Measurements from ENCODE around the gene KIF1A. TPM values are rescaled to one million over a fixed set of nuclear protein-coding genes. Genes with fewer than 3 reads are reported as not detected.
"Not testable (repeated sequence)": the region's sequence is repeated elsewhere in the genome, so short reads cannot be mapped to it uniquely, and the experiment has no call there.

KIF1A gene
- polyA plus RNA-seq, 1 donor (not counting 4 experiments of a cell fraction or from before 2014, with no cell fraction given) = not detected

- Histone ChIP-seq H3K9ac (ENCODE audit: control insufficient read depth, extremely low read depth, insufficient read depth, low read length) (no peak overlapping the region), H3K79me2 (ENCODE audit: control insufficient read depth, insufficient read depth, low read length) (no peaks in the 10 kb centered on the region), H3K4me2 (ENCODE audit: control insufficient read depth, extremely low read depth, insufficient read depth, low read depth, low read length) (no peak overlapping the region), H3K27ac (ENCODE audit: control insufficient read depth, insufficient read depth, low read length) (no peak overlapping the region), H3K27me3 (ENCODE audit: control insufficient read depth, extremely low read depth, insufficient read depth, low read length) (no peaks in the 10 kb centered on the region), H3K9me3 (ENCODE audit: control insufficient read depth, low read depth, low read length) (no peaks in the 10 kb centered on the region), H2AFZ (ENCODE audit: control insufficient read depth, low read length) (no peak overlapping the region), H3K9me1 (ENCODE audit: control insufficient read depth, extremely low read depth, insufficient read depth, low read length) (no peaks in the 10 kb centered on the region), H4K20me1 (ENCODE audit: control insufficient read depth, extremely low read depth, insufficient read depth, low read length) (no peaks in the 10 kb centered on the region), H3K4me3 (ENCODE audit: control insufficient read depth in 2 of 3, extremely low read depth in 1 of 3, insufficient read depth in 2 of 3, low read depth in 1 of 3, low read length in 3 of 3) (no peak overlapping the region), H3K36me3 (ENCODE audit: control insufficient read depth in 2 of 2, extremely low read depth in 1 of 2, insufficient read depth in 2 of 2, low read length in 2 of 2) (no peaks in the 10 kb centered on the region), H3K4me1 (ENCODE audit: control insufficient read depth, extremely low read depth, insufficient read depth, low read length) (no peaks in the 10 kb centered on the region)
- TF ChIP-seq CTCF (optimal IDR thresholded peaks at IDR 0.05 in 1 of 3, IDR thresholded peaks at IDR 0.05 in 1 of 3, conservative IDR thresholded peaks at IDR 0.05 in 1 of 3; ENCODE audit: extremely low read depth in 1 of 3, insufficient read depth in 2 of 3, low read length in 3 of 3) = no peak
- TF ChIP-seq EZH2 (IDR thresholded peaks at IDR 0.05; ENCODE audit: low read length) = no peak
- FAIRE-seq (no peak), DNase-seq (ENCODE audit: low read depth, low spot score) (no peak)
- dilution Hi-C loops (cut with MboI; ENCODE audit: extremely low pct_ligation_motif_present, low sequenced_read_pairs) = loop anchor here (5.0 kb wide), 1 partner anchor 45 kb away; no protein-coding TSS in a partner anchor
These were observed 27.0 kb upstream of the KIF1A start for GRCh38 chr2:240846873-240847595.

- not testable (repeated sequence) for H4K20me1 ChIP-seq (ENCODE audit: control insufficient read depth, extremely low read depth, insufficient read depth, low read length); H3K27ac ChIP-seq (ENCODE audit: control insufficient read depth, insufficient read depth, low read length); FAIRE-seq; H3K4me2 ChIP-seq (ENCODE audit: control insufficient read depth, extremely low read depth, insufficient read depth, low read depth, low read length); H3K36me3 ChIP-seq (ENCODE audit: control insufficient read depth in 2 of 2, extremely low read depth in 1 of 2, insufficient read depth in 2 of 2, low read length in 2 of 2); H3K9me1 ChIP-seq (ENCODE audit: control insufficient read depth, extremely low read depth, insufficient read depth, low read length); H3K4me1 ChIP-seq (ENCODE audit: control insufficient read depth, extremely low read depth, insufficient read depth, low read length); H3K4me3 ChIP-seq (ENCODE audit: control insufficient read depth in 2 of 3, extremely low read depth in 1 of 3, insufficient read depth in 2 of 3, low read depth in 1 of 3, low read length in 3 of 3); H3K9ac ChIP-seq (ENCODE audit: control insufficient read depth, extremely low read depth, insufficient read depth, low read length); H3K79me2 ChIP-seq (ENCODE audit: control insufficient read depth, insufficient read depth, low read length); H3K9me3 ChIP-seq (ENCODE audit: control insufficient read depth, low read depth, low read length); H2AFZ ChIP-seq (ENCODE audit: control insufficient read depth, low read length); DNase-seq (ENCODE audit: low read depth, low spot score); H3K27me3 ChIP-seq (ENCODE audit: control insufficient read depth, extremely low read depth, insufficient read depth, low read length)
- dilution Hi-C loops (cut with MboI; ENCODE audit: extremely low pct_ligation_motif_present, low sequenced_read_pairs) = loop anchor here (5.0 kb wide), 1 partner anchor 46 kb away; no protein-coding TSS in a partner anchor
These were observed 26.3 kb upstream of the KIF1A start for GRCh38 chr2:240846309-240846708.
